Measurements from ENCODE around the gene TMEM169. TPM values are rescaled to one million over a fixed set of nuclear protein-coding genes. Genes with fewer than 3 reads are reported as not detected.

TMEM169 gene
- total RNA-seq, 6 experiments from 2014 or later = 0.29 to 2.7 (median 1.0) TPM

- no peaks in the 10 kb centered on the region for H3K4me1 ChIP-seq
- no peaks in the 10 kb centered on the region for H3K36me3 ChIP-seq
- no peak for ATAC-seq
- no peak overlapping the region for H3K4me3 ChIP-seq
- intact Hi-C loops (cut with DNase I) = no loop called here
- TF ChIP-seq POLR2A (IDR thresholded peaks at IDR 0.05) (no peak), CTCF (IDR thresholded peaks at IDR 0.05) (no peak)
- DNase-seq = no peak
- H3K9me3 ChIP-seq = no peaks in the 10 kb centered on the region
- 89% methylated on average over 9 of the region's 9 CpGs for WGBS (ENCODE audit: insufficient coverage, low coverage, low lambda C conversion rate, missing lambda C conversion rate)
- no peaks in the 10 kb centered on the region for H3K27me3 ChIP-seq
- no peak overlapping the region for H3K27ac ChIP-seq
Measured at GRCh38 chr2:216098421-216099334, 17.0 kb downstream of the TMEM169 start.

GRCh38 chr2:216101109-216101508 lies 19.4 kb downstream of the TMEM169 start:
- TF ChIP-seq POLR2A (IDR thresholded peaks at IDR 0.05) (no peak), CTCF (IDR thresholded peaks at IDR 0.05) (no peak)
- intact Hi-C loops (cut with DNase I) = no loop called here
- Histone ChIP-seq H3K27me3 (no peaks in the 10 kb centered on the region), H3K4me1 (no peaks in the 10 kb centered on the region), H3K4me3 (no peak overlapping the region), H3K9me3 (no peaks in the 10 kb centered on the region), H3K36me3 (no peaks in the 10 kb centered on the region), H3K27ac (no peak overlapping the region)
- DNase-seq (no peak), ATAC-seq (no peak)
- WGBS (ENCODE audit: insufficient coverage, low coverage, low lambda C conversion rate, missing lambda C conversion rate) = 75% methylated on average over 3 of the region's 4 CpGs

- H3K9me3 ChIP-seq = no peaks in the 10 kb centered on the region
- H3K27ac ChIP-seq = no peak overlapping the region
- intact Hi-C loops (cut with DNase I) = no loop called here
- no peaks in the 10 kb centered on the region for H3K36me3 ChIP-seq
- no peak for DNase-seq
- TF ChIP-seq POLR2A (IDR thresholded peaks at IDR 0.05) (no peak), CTCF (IDR thresholded peaks at IDR 0.05) (no peak)
- 69% methylated on average over 1 of the region's 1 CpG for WGBS (ENCODE audit: insufficient coverage, low coverage, low lambda C conversion rate, missing lambda C conversion rate)
- H3K4me1 ChIP-seq = peaks cover 0 to 3% (median 0%) of the 10 kb centered on the region in 4 donors
- no peaks in the 10 kb centered on the region for H3K27me3 ChIP-seq
- ATAC-seq = no peak
- H3K4me3 ChIP-seq = no peak overlapping the region
Measured at GRCh38 chr2:216103213-216103612, 21.5 kb downstream of the TMEM169 start.

- Histone ChIP-seq H3K9me3 (no peaks in the 10 kb centered on the region), H3K36me3 (no peaks in the 10 kb centered on the region), H3K27ac (no peak overlapping the region), H3K27me3 (no peaks in the 10 kb centered on the region), H3K4me1 (peaks cover 0 to 9% (median 0%) of the 10 kb centered on the region in 4 donors), H3K4me3 (no peak overlapping the region)
- intact Hi-C loops (cut with DNase I) = no loop called here
- no peak for DNase-seq
- WGBS (ENCODE audit: insufficient coverage, low coverage, low lambda C conversion rate, missing lambda C conversion rate) = 93% methylated on average over 3 of the region's 3 CpGs
- no peak for TF ChIP-seq POLR2A (IDR thresholded peaks at IDR 0.05)
- TF ChIP-seq CTCF (IDR thresholded peaks at IDR 0.05) = no peak
- ATAC-seq = no peak
Measured at GRCh38 chr2:216104691-216105090, 23.0 kb downstream of the TMEM169 start.

Measured in right lobe of liver (tissue), 6 donors.